A673 (cell line): ENCODE results near the gene STK40. TPM values are rescaled to one million over a fixed set of nuclear protein-coding genes. Genes with fewer than 3 reads are reported as not detected.

Source experiments
- BruUV-seq: library from RNA; stranded (reverse); fragments of 400-500 nt; replicated peaks from 2 replicates; lab custom pipeline; 2021; lab: Mats Ljungman, UMichigan
- CTCF ChIA-PET: fragments of 300-600 bp; sonication (Branson Sonifier 250); formaldehyde crosslinking; loops from one replicate; lab custom pipeline; 2022; ENCODE audit warnings: antibody characterized with exemption; lab: Charles Lee
- POLR2A ChIA-PET: fragments of 300-600 bp; sonication (Branson Sonifier 250); formaldehyde crosslinking; loops from one replicate; lab custom pipeline; 2022; ENCODE audit warnings: antibody characterized with exemption; ENCODE audit not compliant: low non-redundant PET; lab: Charles Lee
- DNase-seq: peaks from one replicate; pipeline ENCODE4 v3.0.0-alpha.2; 2015; ENCODE audit warnings: low spot score
- H3K27ac ChIP-seq: fragments of 200-600 bp; sonication (generic); 2 replicates; pipeline ENCODE4 v1.5.1; 2016; ENCODE audit warnings: mixed run types, low read depth, mild to moderate bottlenecking, mixed read lengths, antibody characterized with exemption, low read length; ENCODE audit not compliant: poor library complexity, severe bottlenecking
- H3K27me3 ChIP-seq: fragments of 200-600 bp; sonication (generic); replicated peaks from 2 replicates; pipeline ENCODE4 v1.6.1; 2017; ENCODE audit warnings: mixed run types, low read depth, mild to moderate bottlenecking, mixed read lengths, antibody characterized with exemption, low read length; ENCODE audit not compliant: insufficient read depth, poor library complexity
- H3K36me3 ChIP-seq: fragments of 200-600 bp; sonication (generic); 2 replicates; pipeline ENCODE4 v1.6.1; 2016; ENCODE audit warnings: mixed run types, mild to moderate bottlenecking, mixed read lengths, antibody characterized with exemption, low read length; ENCODE audit not compliant: insufficient read depth, poor library complexity, severe bottlenecking
- H3K4me1 ChIP-seq: fragments of 200-600 bp; sonication (generic); 2 replicates; pipeline ENCODE4 v1.6.1; 2017; ENCODE audit warnings: mixed run types, mild to moderate bottlenecking, mixed read lengths, antibody characterized with exemption, low read length; ENCODE audit not compliant: insufficient read depth, poor library complexity, severe bottlenecking
- H3K4me3 ChIP-seq: fragments of 200-600 bp; sonication (generic); 2 replicates; pipeline ENCODE4 v1.5.1; 2016; ENCODE audit warnings: low read depth, mixed run types, mild to moderate bottlenecking, mixed read lengths, low read length; ENCODE audit not compliant: poor library complexity, severe bottlenecking
- H3K9me3 ChIP-seq: fragments of 200-600 bp; sonication (generic); 2 replicates; pipeline ENCODE4 v1.6.1; 2016; ENCODE audit warnings: mixed run types, low read depth, mild to moderate bottlenecking, mixed read lengths, antibody characterized with exemption, low read length; ENCODE audit not compliant: poor library complexity, severe bottlenecking
- CTCF ChIP-seq: fragments of 300-800, 200-600 bp; sonication (generic); conservative IDR thresholded peaks from 2 replicates; pipeline ENCODE4 v1.5.1; 2017; ENCODE audit warnings: low read depth, mild to moderate bottlenecking, antibody characterized with exemption, low read length, moderate library complexity, mixed read lengths
- EZH2 ChIP-seq: fragments of 200-600 bp; sonication (generic); IDR thresholded peaks from 2 replicates; pipeline ENCODE4 v1.6.1; 2017; ENCODE audit warnings: borderline replicate concordance, low read depth, mild to moderate bottlenecking, mixed read lengths, antibody characterized with exemption, low read length; ENCODE audit not compliant: poor library complexity, severe bottlenecking
- intact Hi-C: fragments of 100-400 bp; cut with micrococcal nuclease; formaldehyde crosslinking; loops from one replicate; pipeline ENCODE4 v1.10.0; 2022; ENCODE audit not compliant: unreplicated experiment
- total RNA-seq: library from RNA; stranded (reverse); gene quantifications from 2 replicates; pipeline ENCODE4 v1.2.3, GENCODE V29; 2021

STK40 gene
- total RNA-seq, 1 experiment from 2014 or later = 109 TPM

- Histone ChIP-seq H3K27ac (no peak overlapping the region), H3K4me3 (no peak overlapping the region), H3K4me1 (peaks cover 3% of the 10 kb centered on the region), H3K9me3 (no peaks in the 10 kb centered on the region), H3K36me3 (no peaks in the 10 kb centered on the region), H3K27me3 (no peaks in the 10 kb centered on the region)
- no peak for DNase-seq
- no TSS peak for BruUV-seq
- POLR2A ChIA-PET = no interaction called here
- CTCF ChIA-PET = no interaction called here
- TF ChIP-seq EZH2 = no peak
- TF ChIP-seq CTCF = no peak
- intact Hi-C loops = no loop called here
Observed at GRCh38 chr1:36402504-36402890, 16.8 kb upstream of the STK40 start.

- intact Hi-C loops = no loop called here
- Histone ChIP-seq H3K9me3 (no peaks in the 10 kb centered on the region), H3K27me3 (no peaks in the 10 kb centered on the region), H3K4me1 (peaks cover 3% of the 10 kb centered on the region), H3K36me3 (no peaks in the 10 kb centered on the region), H3K4me3 (no peak overlapping the region), H3K27ac (peak overlapping the region; percentile 22)
- TF ChIP-seq EZH2 = no peak
- BruUV-seq = no TSS peak
- no peak for DNase-seq
- ChIA-PET CTCF (no interaction called here), POLR2A (no interaction called here)
Observed at GRCh38 chr1:36401602-36402503, 16.1 kb upstream of the STK40 start.

GRCh38 chr1:36400825-36401601 lies 15.3 kb upstream of the STK40 start:
- peak; percentile 58 for DNase-seq
- ChIA-PET POLR2A (interaction anchor here (1.5 kb wide), 1 partner anchor 15 kb away, joined by 5 read pairs; no protein-coding TSS in a partner anchor), CTCF (no interaction called here)
- Histone ChIP-seq H3K4me1 (peaks cover 8% of the 10 kb centered on the region), H3K9me3 (no peaks in the 10 kb centered on the region), H3K4me3 (no peak overlapping the region), H3K27me3 (no peaks in the 10 kb centered on the region), H3K36me3 (no peaks in the 10 kb centered on the region), H3K27ac (peak overlapping the region; percentile 22)
- intact Hi-C loops = no loop called here
- TF ChIP-seq EZH2 (no peak), CTCF (no peak)
- BruUV-seq = no TSS peak
